Measurements from ENCODE around the gene SLC50A1.

GRCh38 chr1:155120253-155120652 lies 15.4 kb upstream of the SLC50A1 start:
- no peak for TF ChIP-seq CTCF (IDR thresholded peaks at IDR 0.05)
- no peak for TF ChIP-seq POLR2AphosphoS5 (IDR thresholded peaks at IDR 0.05; ENCODE audit: insufficient read depth in 1 of 2, low read depth in 1 of 2)
- no peak for TF ChIP-seq POLR2A (IDR thresholded peaks at IDR 0.05)
